K562 (cell line): ENCODE data around the gene ARFGAP3.

Experiments
- CBFB ChIP-seq: sonication (generic); formaldehyde crosslinking; IDR thresholded peaks from 2 replicates; pipeline ENCODE4 v1.4.0; 2020; ENCODE audit warnings: mild to moderate bottlenecking, missing genetic modification reagents
- EP300 ChIP-seq: IDR thresholded peaks from 2 replicates; pipeline ENCODE4 v1.6.1; 2012; ENCODE audit warnings: low read length, improper control_type of control experiment
- MAX ChIP-seq: sonication (generic); formaldehyde crosslinking; IDR thresholded peaks from 2 replicates; pipeline ENCODE4 v1.9.0; 2022; ENCODE audit warnings: mild to moderate bottlenecking, missing genetic modification reagents
- NBN ChIP-seq: fragments of 450-650 bp; IDR thresholded peaks from 2 replicates; pipeline ENCODE4 v1.6.1; 2016; ENCODE audit warnings: low read depth, mild to moderate bottlenecking
- RCOR1 ChIP-seq, 2 experiments: IDR thresholded peaks; 2 replicates each; pipeline ENCODE4 v1.6.1; 2012; ENCODE audit warnings: low read depth in 2 of 2, low read length in 2 of 2, borderline replicate concordance in 1 of 2, improper control_type of control experiment in 1 of 2
- RNF2 ChIP-seq: sonication (generic); IDR thresholded peaks from 2 replicates; pipeline ENCODE4 v1.6.1; 2016
- SMAD3 ChIP-seq: fragments of 450-650 bp; formaldehyde crosslinking; conservative IDR thresholded peaks from 2 replicates; pipeline ENCODE4 v1.4.0; 2020; ENCODE audit warnings: mild to moderate bottlenecking
- SREBF1 ChIP-seq: fragments of 150-350 bp; IDR thresholded peaks from 2 replicates; pipeline ENCODE4 v1.6.1; 2014; ENCODE audit warnings: antibody characterized with exemption, low read depth, low read length, borderline replicate concordance
- TCF7L2 ChIP-seq: fragments of 150-350 bp; IDR thresholded peaks from 2 replicates; pipeline ENCODE4 v1.6.1; 2016; ENCODE audit warnings: low read depth, mild to moderate bottlenecking, low read length, moderate library complexity
- YY1 ChIP-seq, 3 experiments: IDR thresholded peaks; 2 replicates each; pipeline ENCODE4 v1.6.1; 2011; ENCODE audit warnings: low read length in 2 of 3, mild to moderate bottlenecking in 2 of 3, moderate library complexity in 2 of 3, borderline replicate concordance in 1 of 3, control low read depth in 1 of 3, low read depth in 1 of 3; ENCODE audit not compliant: insufficient read depth in 3 of 3, insufficient replicate concordance in 2 of 3, control insufficient read depth in 1 of 3, insufficient read length in 1 of 3; ENCODE audit errors: extremely low read depth in 1 of 3
- ZNF766 ChIP-seq: fragments of 200-800 bp; sonication (Bioruptor generic); conservative IDR thresholded peaks from 2 replicates; pipeline ENCODE4 v1.6.1; 2016; ENCODE audit warnings: missing genetic modification characterization, missing compliant biosample characterization
- TF ChIP-seq, protein P1 (sequence below): sonication (generic); formaldehyde crosslinking; IDR thresholded peaks from 2 replicates; pipeline ENCODE4 v1.8.0; 2022; ENCODE audit warnings: missing genetic modification reagents, mild to moderate bottlenecking, moderate library complexity, borderline replicate concordance

DNA sequence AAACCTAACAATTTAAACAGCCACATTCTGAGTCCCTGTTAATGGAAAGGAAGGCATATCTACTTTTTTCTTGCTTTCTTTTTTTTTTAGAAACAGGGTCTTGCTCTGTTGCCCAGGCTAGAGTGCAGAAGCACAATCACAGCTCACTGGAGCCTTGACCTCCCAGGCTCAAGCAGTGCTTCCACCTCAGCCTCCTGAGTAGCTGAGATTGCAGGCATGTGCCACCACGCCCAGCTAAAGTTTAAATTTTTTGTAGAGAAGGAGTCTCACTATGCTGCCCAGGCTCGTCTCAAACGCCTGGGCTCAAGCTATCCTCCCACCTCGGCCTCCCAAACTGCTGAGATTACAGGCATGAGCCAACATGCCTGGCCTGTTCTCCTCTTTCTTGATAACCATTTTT lies 25.4 kb downstream of the ARFGAP3 start:
- TF ChIP-seq SREBF1 = no peak
- no peak for TF ChIP-seq RNF2
- TF ChIP-seq MAX (CRISPR knock-in tag) = no peak
- TF ChIP-seq EP300 = no peak
- TF ChIP-seq YY1 (IDR thresholded peaks at IDR 0.05; ENCODE audit: borderline replicate concordance in 1 of 3, control insufficient read depth in 1 of 3, extremely low read depth in 1 of 3, insufficient read depth in 3 of 3, insufficient read length in 1 of 3, insufficient replicate concordance in 2 of 3, low read depth in 1 of 3, low read length in 2 of 3) = no peak
- TF ChIP-seq TCF7L2 = no peak
- no peak for TF ChIP-seq CBFB
- TF ChIP-seq RCOR1 (IDR thresholded peaks at IDR 0.05; ENCODE audit: borderline replicate concordance in 1 of 2, low read depth in 2 of 2, low read length in 2 of 2) = no peak
- TF ChIP-seq NBN = no peak
- no peak for TF ChIP-seq ZNF766
- TF ChIP-seq, protein P1, sequence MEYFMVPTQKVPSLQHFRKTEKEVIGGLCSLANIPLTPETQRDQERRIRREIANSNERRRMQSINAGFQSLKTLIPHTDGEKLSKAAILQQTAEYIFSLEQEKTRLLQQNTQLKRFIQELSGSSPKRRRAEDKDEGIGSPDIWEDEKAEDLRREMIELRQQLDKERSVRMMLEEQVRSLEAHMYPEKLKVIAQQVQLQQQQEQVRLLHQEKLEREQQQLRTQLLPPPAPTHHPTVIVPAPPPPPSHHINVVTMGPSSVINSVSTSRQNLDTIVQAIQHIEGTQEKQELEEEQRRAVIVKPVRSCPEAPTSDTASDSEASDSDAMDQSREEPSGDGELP (CRISPR knock-in tag) = no peak
- no peak for TF ChIP-seq SMAD3
